NCI-H2196 (cell line): ENCODE data around the gene CFAP43.

Source experiments
- DNase-seq: peaks from one replicate; lab custom pipeline; 2025; ENCODE audit not compliant: unreplicated experiment; lab: John Stamatoyannopoulos, UW

The CFAP43 gene

DNA sequence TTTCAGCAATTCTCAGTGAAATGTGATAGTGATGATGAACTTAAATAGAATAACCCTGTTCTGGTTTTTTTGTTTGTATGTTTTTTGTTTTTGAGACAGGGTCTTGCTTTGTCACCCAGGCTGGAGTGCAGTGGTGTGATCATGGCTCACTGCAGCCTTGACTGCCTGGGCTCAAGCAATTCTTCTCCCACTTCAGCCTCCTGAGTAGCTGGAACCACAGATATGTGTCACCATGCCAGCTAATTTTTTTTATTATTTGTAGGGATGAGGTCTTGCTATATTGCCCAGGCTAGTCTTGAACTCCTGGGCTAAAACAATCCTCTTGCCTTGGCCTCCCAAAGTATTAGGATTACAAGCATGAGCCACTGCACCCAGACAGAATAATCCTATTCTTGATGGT is 132.2 kb downstream of the CFAP43 start:
- DNase-seq: no peak

DNA sequence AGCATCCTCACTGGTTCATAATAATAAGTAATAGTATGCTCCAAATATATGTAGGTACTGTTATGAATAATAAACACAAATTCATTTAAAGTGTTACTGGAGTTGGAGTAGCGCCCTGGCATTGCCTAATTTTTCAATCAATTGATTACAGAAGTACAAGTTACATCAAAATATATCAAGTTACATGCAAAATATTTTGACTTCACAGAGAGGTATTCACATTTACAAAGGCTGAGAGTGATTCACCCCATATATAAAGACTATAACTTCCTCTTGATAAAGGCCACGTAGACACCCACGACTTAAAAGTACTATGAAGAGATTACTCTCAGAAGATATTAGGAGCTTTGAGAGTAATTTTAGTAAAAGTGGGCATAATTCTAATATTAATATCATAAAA is 132.9 kb downstream of the CFAP43 start:
- no peak for DNase-seq

DNA sequence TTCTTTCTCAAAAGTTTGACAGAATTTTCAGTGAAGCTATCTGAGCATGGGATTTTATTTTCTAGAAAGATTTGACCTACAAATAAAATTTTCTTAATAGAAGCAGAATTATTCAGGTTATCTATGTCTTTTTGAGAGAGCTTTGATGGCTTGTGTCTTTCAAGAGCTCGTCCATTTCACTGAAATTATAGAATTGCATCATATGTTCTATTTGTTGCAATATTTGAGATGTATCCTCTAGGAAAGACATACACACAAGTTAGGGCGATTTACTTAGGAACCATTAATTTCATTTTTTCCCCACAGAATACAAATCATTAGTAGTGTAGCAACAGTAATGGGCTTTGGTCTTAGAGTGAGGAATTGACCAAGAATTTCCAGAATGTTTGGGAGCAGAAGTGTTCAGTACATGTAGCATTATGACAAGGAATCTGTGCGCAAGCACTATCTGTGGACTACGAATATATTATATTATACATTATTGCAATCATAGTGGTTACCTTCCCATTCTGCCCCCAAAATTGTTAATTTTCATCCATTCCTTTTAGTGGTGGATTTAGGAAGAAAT is 133.7 kb downstream of the CFAP43 start:
- no peak for DNase-seq

DNA sequence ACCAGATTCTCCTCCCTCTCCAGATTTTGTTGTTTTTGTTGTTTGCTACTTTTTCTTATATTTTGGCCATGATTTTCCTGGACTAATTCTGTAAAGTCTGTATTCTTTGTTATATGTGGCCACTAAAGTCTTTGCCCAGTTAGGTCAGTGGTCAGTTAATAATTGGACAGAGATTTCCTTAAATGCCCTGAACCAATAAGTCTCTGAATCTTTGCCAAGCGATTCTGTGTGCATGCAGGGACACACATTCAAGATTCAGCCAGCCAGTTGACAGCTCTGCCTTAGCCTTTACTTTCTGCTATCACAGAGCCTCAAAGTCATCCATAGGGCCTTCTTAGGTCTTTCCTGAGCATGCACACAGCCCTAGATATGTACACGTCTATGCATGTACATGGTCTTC is 135.5 kb downstream of the CFAP43 start:
- DNase-seq: no peak

DNA sequence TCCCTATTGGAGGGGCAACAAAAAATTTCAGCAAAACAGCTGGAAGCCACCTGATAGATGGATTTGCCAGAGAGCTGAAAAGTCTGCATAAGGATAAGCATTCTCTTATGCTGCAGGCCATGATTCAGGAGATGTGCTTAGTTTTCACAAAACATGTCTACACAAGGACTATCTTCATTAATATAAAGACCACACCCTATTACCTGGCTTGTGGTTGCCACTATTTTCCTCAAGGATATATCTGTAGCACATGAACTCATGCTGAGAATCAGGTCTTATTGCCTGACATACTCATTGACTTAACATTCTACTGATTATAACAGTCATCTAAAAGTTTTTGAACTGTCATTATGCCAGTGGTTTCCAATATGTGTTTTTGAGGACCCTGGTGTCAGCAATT is 139.4 kb downstream of the CFAP43 start:
- no peak for DNase-seq

DNA sequence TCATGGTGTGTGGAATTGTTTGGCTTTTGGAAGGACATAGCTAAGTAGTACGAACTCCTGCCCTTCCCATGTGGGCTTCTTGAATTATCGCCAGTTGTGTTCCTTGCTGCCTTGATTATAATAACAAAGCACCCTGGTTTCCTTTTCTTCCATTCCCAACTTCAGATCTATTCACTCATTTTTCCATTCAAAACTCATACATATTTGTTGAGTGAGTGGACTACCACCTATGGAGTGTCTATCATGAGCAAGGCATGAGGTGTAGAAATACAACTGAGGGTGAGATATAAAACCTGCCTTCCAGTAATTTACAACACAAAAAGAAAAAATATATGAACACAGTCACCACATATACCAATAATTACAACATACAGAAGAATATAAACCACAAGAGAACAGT is 141.6 kb downstream of the CFAP43 start:
- DNase-seq: no peak

DNA sequence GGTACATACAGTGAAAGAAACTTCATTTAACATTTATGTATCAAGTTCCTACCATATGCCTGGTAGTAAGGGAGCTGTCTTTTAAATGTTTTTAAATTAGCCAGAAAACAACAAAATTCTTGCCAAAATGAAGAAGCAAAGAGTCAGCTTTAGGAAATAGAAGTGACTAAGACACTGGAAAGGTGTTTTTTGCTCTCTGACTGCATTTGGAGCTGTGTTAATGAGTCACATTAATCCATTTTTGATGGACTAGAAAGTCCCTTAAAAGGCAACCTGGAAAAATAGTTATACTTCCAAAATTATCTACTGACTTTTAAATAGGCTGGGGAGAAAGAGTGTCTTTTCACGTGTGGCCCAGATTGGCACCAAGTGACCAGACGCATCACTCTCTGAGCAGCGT is 142.5 kb downstream of the CFAP43 start:
- DNase-seq: no peak

DNA sequence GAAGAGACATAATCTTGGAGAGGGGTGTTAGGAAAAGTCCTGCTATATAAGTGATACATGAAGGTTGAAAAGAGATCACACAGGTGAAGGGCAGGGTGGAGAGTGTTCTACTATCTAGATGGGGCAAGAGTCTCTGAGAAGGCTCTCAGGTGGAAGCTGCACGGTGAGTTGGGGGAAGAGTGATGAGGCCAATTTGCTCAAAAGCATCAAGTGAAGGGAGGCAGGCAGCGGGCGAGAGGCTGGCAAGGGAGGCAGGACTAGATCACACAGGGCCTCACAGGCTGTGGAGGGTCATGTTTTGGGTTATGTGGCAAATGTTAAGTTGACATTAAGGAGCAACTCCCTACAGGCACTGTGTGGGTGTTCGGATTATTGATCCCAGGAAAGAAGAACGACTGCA is 143.9 kb downstream of the CFAP43 start:
- DNase-seq: no peak

DNA sequence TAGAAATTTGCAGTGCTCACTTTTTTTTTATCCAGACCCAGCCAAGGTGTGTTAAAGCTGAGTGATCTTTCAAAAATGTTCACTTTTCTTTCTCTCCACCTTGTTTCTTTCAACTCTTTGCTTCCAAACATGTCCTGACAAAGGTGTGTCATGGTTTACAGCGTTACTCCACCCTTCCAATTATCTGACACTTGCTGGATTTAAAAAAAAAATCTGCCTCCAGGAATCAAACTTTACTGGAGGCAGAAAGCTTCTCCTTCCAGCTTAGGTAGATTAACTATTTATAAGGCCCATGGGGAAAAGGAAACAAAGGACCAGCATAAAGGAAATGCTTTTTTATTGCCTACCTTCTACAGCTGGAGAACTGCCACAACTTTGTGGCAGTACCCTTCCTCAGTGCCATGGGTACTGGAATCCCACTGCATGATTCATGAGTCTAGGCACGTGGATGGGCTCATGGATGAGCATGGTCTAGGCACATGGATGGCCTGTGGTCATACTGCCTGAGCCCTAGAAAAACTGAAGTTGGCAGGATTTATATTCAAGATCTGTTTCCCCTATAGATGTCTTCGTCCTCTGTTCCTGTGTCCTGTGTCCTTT is 146.3 kb downstream of the CFAP43 start, which contains the start of gene COL17A1:
COL17A1 (minus strand) TSS at position 80 of the 600 bp plus-strand sequence. CDS start 5,207 bp downstream, outside the sequence.
- DNase-seq: no peak

DNA sequence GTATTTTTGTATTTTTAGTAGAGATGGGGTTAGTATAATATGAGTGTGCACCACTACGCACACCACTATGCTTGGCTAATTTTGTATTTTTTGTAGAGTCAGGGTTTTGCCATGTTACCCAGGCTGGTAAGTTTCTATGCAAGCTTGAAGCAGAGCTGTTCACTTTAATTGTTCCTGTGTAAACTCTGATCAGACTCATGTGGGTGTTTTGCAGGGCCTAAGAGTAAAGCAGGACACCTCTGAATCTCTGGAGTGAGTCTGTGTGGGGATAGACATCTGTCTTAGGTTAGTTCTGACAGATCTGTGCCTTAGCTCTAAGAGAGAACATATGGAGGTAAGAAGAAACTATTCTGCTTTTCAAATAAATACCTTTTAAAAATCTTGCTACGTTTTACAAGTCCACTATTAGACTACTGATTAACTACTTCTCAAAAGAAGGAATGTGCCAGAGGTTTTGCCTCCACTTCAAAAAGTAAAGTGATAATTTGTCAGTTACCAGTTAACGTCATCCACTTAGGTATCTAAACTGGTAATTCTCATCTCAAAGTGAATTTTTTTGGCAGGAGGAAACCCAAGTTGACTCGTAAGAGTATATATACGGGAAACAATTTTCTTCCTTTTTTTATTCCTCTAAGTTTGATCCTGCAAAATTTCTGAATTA is 147.6 kb downstream of the CFAP43 start:
- DNase-seq: no peak

DNA sequence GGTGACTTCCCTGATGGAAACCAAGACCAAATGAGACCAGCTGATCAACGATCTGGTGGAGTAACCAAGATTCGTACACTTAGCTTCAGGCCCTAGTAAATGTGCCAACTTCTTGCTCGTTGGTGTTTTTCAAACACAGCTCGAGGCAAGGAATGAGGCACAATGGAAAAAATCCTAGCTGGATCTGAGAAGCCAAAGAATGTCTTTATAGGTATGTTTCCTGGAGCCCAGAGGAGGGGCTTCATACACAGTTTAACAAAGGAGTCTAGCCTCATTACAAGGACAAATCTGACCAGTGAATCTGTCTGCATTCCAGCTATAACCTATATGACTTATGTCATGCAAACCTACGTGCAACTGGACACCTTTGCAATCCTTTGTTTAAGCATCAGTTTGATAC is 150.2 kb downstream of the CFAP43 start:
- no peak for DNase-seq

DNA sequence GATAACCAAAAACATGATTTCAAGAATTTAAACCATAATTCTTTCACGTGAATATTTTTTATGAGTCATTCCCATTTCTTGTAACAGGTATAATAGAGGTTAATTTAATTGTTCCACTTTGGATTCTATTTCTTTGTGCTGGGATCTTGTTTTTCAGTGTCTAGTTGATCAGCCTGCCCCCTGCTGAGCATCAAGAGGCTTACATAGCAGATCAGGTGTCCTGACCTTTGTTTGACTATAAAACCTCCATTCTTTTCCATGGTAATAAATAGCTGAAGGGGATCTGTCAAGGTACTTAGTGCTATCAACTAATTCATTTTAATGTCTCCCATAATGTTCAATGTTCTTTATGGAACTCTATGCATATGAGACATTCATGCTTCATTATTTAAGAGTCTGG is 151.4 kb downstream of the CFAP43 start:
- DNase-seq: peak; percentile 9
